ENCODE measurements around the gene UNC45A. TPM values are rescaled to one million over a fixed set of nuclear protein-coding genes. Genes with fewer than 3 reads are reported as not detected.

UNC45A gene
- total and polyA plus RNA-seq, 2 of the 8 experiments (the other 6 are each of a cell fraction or from before 2014, with no cell fraction given): 74.1 to 84.2 TPM

DNA sequence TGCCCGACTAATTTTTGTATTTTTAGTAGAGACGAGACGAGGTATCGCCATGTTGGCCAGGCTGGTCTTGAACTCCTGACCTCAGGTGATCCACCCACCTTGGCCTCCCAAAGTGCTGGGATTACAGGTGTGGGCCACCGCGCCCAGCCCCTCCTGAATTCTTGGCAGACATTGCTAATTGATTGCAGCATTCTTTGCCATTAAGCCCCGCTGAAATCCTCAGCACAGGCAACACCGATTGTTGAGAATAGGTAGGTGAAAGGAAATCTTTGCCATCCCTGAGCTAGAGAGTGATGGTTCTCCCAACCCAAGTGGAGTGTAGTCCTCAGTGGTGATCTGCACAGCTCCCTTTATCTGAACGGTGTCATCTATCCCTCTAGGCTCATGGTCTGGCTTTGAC is 30.3 kb upstream of the UNC45A start:
- H2AK5ac ChIP-seq (ENCODE audit: low read depth, low read length): no peak overlapping the region
- H2AFZ ChIP-seq (ENCODE audit: low read length): no peak overlapping the region
- no peak overlapping the region; a peak in 1 of 4 replicates for H3K4me2 ChIP-seq (ENCODE audit: insufficient read depth in 1 of 2, low read depth in 2 of 2, low read length in 2 of 2)
- no peak overlapping the region for H3K27ac ChIP-seq (ENCODE audit: low read depth, low read length)
- H3K18ac ChIP-seq (ENCODE audit: extremely low read depth, low read length): no peak overlapping the region
- no peak overlapping the region for H3K14ac ChIP-seq (ENCODE audit: insufficient read length)
- peaks cover 0 to 16% (median 9%) of the 10 kb centered on the region in 4 experiments; a peak in 5 of 7 replicates for H3K27me3 ChIP-seq (replicated peaks in 1 of 4; ENCODE audit: control insufficient read depth in 3 of 4, extremely low read depth in 1 of 4, insufficient read depth in 3 of 4, low read length in 3 of 4)
- POLR2A ChIA-PET (ENCODE audit: partially characterized antibody): interaction anchor here (3.3 kb wide), 1 partner anchor 28 kb away, joined by 24 read pairs; the partner anchor contains the start of genes HDDC3 and UNC45A
- H3K79me1 ChIP-seq (ENCODE audit: low read depth, low read length): no peaks in the 10 kb centered on the region
- no peak overlapping the region for H3K56ac ChIP-seq (replicated peaks; ENCODE audit: insufficient read length, low read depth, low read length)
- H2BK120ac ChIP-seq (replicated peaks; ENCODE audit: low read depth, low read length): no peak overlapping the region
- H4K8ac ChIP-seq (ENCODE audit: extremely low read depth, insufficient read depth, low read length): no peak overlapping the region; the same call in 1 of the 2 replicates
- H3K4me3 ChIP-seq (ENCODE audit: extremely low read depth in 1 of 4, insufficient read depth in 2 of 4, low read depth in 3 of 4, low read length in 4 of 4): no peak overlapping the region
- H3K4ac ChIP-seq (replicated peaks; ENCODE audit: insufficient read length, low read depth, low read length): no peak overlapping the region
- H4K5ac ChIP-seq (ENCODE audit: insufficient read length, low read depth, low read length): no peak overlapping the region
- H2BK12ac ChIP-seq (ENCODE audit: low read depth, low read length): no peak overlapping the region
- no peaks in the 10 kb centered on the region; a peak in 2 of 8 replicates for H3K36me3 ChIP-seq (ENCODE audit: control insufficient read depth in 2 of 4, insufficient read depth in 4 of 4, low read length in 3 of 4)
- 95% methylated on average over 9 of the region's 9 CpGs; no CpG with 5 or more reads in 1 of the 2 experiments for WGBS, 2 experiments (ENCODE audit: extremely low coverage in 1 of 2, insufficient coverage in 1 of 2, insufficient read length in 1 of 2, insufficient replicate concordance in 2 of 2, low coverage in 1 of 2, low lambda C conversion rate in 2 of 2, missing lambda C conversion rate in 1 of 2)
- TF ChIP-seq HDAC6 (IDR thresholded peaks at IDR 0.05; ENCODE audit: low read depth, low read length) (no peak), EGR1 (IDR thresholded peaks at IDR 0.05; ENCODE audit: borderline replicate concordance, low read depth, low read length) (no peak), RFX5 (IDR thresholded peaks at IDR 0.05; ENCODE audit: borderline replicate concordance, low read depth, low read length) (no peak), KDM4A (IDR thresholded peaks at IDR 0.05; ENCODE audit: low read depth, low read length, severe bottlenecking) (no peak), SP1 (IDR thresholded peaks at IDR 0.05; ENCODE audit: low read depth, low read length) (no peak), SP2 (IDR thresholded peaks at IDR 0.05; ENCODE audit: low read length) (no peak), TAF7 (optimal IDR thresholded peaks at IDR 0.05; ENCODE audit: borderline replicate concordance, low read depth, low read length) (no peak), RAD21 (IDR thresholded peaks at IDR 0.05 in 1 of 2, conservative IDR thresholded peaks at IDR 0.05 in 1 of 2; ENCODE audit: low read depth in 2 of 2, low read length in 2 of 2) (no peak)
- TF ChIP-seq, protein P1, sequence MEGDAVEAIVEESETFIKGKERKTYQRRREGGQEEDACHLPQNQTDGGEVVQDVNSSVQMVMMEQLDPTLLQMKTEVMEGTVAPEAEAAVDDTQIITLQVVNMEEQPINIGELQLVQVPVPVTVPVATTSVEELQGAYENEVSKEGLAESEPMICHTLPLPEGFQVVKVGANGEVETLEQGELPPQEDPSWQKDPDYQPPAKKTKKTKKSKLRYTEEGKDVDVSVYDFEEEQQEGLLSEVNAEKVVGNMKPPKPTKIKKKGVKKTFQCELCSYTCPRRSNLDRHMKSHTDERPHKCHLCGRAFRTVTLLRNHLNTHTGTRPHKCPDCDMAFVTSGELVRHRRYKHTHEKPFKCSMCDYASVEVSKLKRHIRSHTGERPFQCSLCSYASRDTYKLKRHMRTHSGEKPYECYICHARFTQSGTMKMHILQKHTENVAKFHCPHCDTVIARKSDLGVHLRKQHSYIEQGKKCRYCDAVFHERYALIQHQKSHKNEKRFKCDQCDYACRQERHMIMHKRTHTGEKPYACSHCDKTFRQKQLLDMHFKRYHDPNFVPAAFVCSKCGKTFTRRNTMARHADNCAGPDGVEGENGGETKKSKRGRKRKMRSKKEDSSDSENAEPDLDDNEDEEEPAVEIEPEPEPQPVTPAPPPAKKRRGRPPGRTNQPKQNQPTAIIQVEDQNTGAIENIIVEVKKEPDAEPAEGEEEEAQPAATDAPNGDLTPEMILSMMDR (IDR thresholded peaks at IDR 0.05; ENCODE audit: control extremely low read depth in 1 of 3, insufficient read depth in 1 of 3, low read depth in 1 of 3, low read length in 3 of 3): no peak
- H2BK5ac ChIP-seq (ENCODE audit: low read depth, low read length): no peak overlapping the region
- H3K23me2 ChIP-seq (ENCODE audit: low read depth, low read length): peaks cover 14% of the 10 kb centered on the region; the same call in 1 of the 2 replicates
- no peak overlapping the region for H3K9ac ChIP-seq (replicated peaks in 1 of 4; ENCODE audit: extremely low read depth in 1 of 4, low read depth in 3 of 4, low read length in 3 of 4)
- FAIRE-seq (no peak), DNase-seq (ENCODE audit: low read depth in 1 of 2, low spot score in 2 of 2) (no peak)
- no peak overlapping the region for H3K23ac ChIP-seq (ENCODE audit: insufficient read length)
- peaks cover 5 to 8% (median 7%) of the 10 kb centered on the region in 4 experiments; a peak in 6 of 7 replicates for H3K4me1 ChIP-seq (replicated peaks in 1 of 4; ENCODE audit: control insufficient read depth in 3 of 4, insufficient read depth in 4 of 4, low read length in 3 of 4)
- CTCF ChIA-PET (ENCODE audit: partially characterized antibody): interaction anchor here (0.6 to 13.3 kb wide), 11 partner anchors 10 to 257 kb away, joined by 3 to 187 read pairs (median 5); partner anchors contain the start of genes FES, HDDC3 and UNC45A
- H2BK15ac ChIP-seq (ENCODE audit: low read length): no peak overlapping the region
- peaks cover 0 to 6% of the 10 kb centered on the region in 2 experiments for H4K20me1 ChIP-seq (replicated peaks in 1 of 2; ENCODE audit: control insufficient read depth in 1 of 2, insufficient read depth in 2 of 2, low read length in 2 of 2)
- H3K79me2 ChIP-seq (ENCODE audit: control insufficient read depth in 1 of 2, insufficient read depth in 2 of 2, low read length in 2 of 2): no peaks in the 10 kb centered on the region
- H3K9me3 ChIP-seq (ENCODE audit: insufficient read depth in 2 of 2, low read depth in 1 of 2, low read length in 1 of 2): no peaks in the 10 kb centered on the region
- no peak overlapping the region for H4K91ac ChIP-seq (replicated peaks; ENCODE audit: insufficient read length, low read length)
- H2BK20ac ChIP-seq (ENCODE audit: low read length): no peak overlapping the region
